ENCODE data around the gene PAIP2. TPM values are rescaled to one million over a fixed set of nuclear protein-coding genes. Genes with fewer than 3 reads are reported as not detected.
"Not testable (repeated sequence)": the region's sequence is repeated elsewhere in the genome, so short reads cannot be mapped to it uniquely, and the experiment has no call there.

Gene PAIP2
- polyA plus RNA-seq, 3 donors: 41.6 to 160 (median 108) TPM

DNA sequence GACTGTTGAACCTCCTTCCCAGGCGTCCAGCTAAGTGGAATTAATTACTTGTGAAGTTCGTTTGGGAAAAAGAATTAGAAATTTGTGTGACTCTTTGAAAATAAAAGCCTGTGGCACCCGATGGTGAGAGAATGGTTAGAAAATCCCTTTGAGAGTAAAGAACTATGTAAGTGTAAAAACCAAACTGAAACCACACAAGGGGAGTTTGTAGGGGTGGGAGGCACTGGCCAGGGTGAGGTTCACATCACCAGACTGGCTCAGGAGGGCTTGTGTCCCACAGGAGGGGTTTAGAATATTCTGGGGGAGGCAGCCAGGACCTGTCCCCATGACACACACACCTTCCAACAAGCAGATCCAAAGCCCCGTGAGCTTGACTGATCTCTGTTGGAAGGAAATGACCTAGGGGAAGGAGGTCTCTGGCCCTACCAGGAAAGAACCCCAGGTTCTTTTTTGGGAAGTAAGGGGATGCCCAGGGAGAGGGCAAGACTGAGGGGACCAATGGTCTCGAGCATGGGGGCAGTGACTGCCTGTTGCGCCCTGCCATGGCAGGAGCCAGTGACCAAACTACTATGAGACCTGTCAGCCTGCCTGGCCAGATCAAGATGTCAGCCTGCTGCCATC, 58.0 kb downstream of the PAIP2 start:
- no peak overlapping the region for H3K27ac ChIP-seq (ENCODE audit: low read depth, low read length)
- whole genome bisulfite sequencing, 3 donors: 83 to 87% (median 85%) methylated on average over 6 of the region's 6 CpGs

DNA sequence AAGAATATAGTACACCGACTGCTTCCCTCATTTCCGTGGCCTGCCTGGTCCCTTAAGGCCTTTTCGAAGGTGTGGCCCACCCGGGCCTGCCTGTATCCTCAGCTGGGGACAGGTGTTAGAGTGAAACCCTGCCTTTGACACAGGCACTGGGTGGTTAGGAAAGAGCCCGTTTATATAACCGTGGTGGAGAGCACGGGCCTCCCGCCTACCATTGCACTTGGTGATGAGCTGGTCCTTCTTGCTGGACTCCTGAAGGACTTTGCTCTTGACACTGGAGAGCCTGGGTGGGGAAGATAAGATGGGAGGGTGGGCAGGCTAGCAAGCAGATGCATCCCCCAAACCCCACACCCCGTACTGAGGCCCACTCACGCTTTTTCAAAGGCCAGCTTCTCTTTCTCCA, 59.9 kb downstream of the PAIP2 start:
- 91 to 96% (median 95%) methylated on average over 10 of the region's 10 CpGs for WGBS, 3 donors
- H3K27ac ChIP-seq (ENCODE audit: low read depth, low read length): no peak overlapping the region

DNA sequence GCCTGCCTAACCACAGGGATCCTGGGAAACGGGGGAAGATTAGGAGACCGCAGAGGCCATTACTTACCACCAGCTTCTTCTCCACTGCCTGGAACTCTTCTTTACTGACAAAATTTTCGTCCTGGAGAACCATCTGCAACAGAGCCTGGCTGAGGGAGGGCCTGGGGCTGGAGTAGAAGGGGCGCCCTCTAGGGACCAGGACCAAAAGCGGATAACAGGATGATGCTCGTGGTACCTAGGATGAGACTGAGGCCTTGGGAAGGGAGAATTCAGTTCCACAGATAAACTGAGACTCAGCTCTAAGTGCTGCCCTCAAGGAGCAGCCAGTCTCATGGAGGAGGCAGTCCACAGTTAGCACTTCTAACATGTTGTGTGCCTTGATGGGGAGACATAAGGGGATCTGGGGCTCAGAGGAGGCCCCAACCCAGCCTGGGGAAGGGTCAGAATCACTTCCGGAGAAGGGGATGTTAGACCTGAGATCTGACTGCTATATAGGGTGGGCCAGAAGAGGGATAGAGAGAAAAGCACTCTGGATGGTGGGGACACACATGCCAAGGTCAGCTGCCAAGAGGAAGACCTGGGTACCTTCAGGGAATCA, 61.0 kb downstream of the PAIP2 start:
- 69 to 76% (median 74%) methylated on average over 7 of the region's 7 CpGs for WGBS, 3 donors
- no peak overlapping the region for H3K27ac ChIP-seq (ENCODE audit: low read depth, low read length)

DNA sequence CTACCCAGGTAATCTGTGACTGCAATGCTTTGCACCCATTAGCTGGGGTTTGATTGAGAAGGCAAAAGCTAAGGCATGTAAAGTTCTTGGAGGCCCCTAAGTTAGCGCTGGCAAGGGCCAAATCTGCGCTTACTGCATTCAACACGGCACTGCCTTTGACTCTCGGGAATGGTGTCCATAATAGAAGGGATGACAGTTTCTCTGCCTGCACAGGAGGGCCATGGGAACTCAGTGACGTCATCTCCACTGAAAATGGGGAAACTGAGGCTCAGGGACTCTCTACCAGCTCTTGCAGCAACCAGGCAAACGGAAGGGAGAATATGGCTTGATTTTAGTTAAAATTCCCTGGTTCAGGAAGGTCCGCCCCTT, 61.7 kb downstream of the PAIP2 start:
- no peak overlapping the region for H3K27ac ChIP-seq (ENCODE audit: low read depth, low read length)
- 20 to 24% (median 21%) methylated on average over 7 of the region's 7 CpGs for WGBS, 3 donors

DNA sequence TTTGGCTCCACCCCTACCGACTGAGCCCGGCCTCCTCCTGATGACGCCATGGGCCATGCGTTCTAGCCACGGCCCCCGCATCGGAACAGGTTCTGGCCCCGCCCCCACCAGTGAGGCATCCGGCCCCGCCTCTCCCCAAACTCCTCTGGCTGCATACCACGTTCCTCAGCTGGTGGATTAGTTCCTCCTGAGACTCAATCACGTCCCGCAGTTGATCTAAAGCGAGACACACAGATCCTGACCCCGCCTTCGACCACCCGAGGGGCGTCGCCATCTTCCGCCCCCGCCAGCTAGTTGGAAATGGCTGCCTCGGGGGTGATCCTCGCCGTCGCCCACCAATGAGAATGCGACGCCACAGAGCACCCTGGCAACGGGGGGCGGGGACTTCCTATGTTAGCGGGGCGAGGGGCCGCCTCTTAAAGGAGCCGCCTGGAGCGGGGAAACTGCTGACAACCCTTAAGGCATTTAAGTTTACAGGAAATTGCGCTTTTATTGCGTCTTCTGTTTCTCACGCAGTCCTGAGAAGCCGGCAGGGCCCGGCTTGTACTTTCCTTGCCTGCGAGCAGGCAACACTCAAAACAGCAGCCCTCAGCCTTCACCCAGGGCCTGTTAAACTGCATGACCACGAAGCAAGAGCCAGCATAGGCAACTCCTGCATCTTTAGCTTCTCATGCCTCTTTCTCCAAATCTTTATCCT, 62.3 kb downstream of the PAIP2 start, which contains the start of gene SPATA24:
Gene SPATA24, minus strand, starts transcription at position 303 of the 697 bp plus-strand sequence. Its CDS starts 29 bp downstream, at position 274.
- H3K27ac ChIP-seq (ENCODE audit: low read depth, low read length): peak within 1 kb of the TSS; percentile 38
- WGBS, 3 donors: 0 to 1% (median 1%) methylated on average over 41 of the region's 41 CpGs

DNA sequence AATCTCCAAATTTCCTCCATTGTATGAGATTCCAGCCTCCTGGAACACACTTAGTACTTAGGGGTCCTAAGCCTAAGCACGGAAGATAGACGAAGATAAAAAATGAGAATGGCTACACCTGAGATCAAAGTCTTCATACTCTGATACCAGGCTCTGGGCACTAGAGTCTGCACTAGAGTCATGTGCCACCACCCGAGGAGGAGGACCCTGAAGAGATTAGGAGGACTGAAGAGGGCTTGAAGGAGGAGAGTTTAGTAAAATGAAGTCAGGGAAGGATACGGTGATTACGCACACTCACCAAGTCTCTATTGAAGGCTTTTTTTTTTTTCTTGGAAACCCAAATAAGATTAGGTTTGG, 62.8 kb downstream of the PAIP2 start:
- 58 to 66% (median 62%) methylated on average over 5 of the region's 5 CpGs for WGBS, 3 donors

DNA sequence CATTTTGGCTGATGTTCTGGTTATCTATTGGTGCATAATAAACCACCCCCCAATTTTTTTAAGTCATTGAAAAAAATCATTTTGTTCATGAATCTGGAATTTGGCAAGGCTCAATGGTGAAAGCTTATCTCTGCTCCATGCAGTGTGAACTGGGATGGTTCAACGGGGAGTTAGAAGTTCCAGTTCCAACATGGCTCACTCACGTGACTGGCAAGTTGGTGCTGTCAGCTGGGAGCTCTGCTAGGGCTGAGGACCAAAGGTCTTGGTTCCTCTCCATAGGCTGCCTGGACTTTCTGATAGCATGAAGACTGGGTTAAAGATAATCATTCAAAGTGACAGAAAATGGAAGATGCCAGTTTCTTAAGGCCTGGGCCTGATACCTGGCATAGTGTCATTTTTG, 65.3 kb downstream of the PAIP2 start:
- no peak overlapping the region for H3K27ac ChIP-seq (ENCODE audit: low read depth, low read length)
- 79 to 84% (median 82%) methylated on average over 2 of the region's 2 CpGs for WGBS, 3 donors

More for the DNA sequence above, 62.8 kb downstream of the PAIP2 start:
- no peak overlapping the region for H3K27ac ChIP-seq (ENCODE audit: low read depth, low read length)

DNA sequence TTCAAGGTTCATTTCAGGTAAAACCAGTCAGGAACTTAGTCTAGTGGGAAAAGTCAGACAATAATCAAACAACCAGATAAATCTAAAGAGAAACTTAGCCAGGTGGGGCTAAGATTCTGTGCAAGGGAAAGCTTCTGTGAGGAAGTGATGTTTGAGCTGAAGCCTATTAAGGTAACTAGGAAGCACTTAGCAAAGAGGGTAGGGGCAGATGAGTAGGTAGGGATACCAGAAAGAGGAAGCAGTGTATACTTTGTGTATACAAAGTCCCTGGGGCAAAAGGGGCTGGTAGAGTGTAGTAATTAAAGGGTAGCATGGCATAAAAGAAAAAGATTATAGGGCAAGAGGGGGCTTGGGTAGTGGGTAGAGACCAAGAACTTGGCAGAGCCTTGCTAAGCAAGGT, 65.9 kb downstream of the PAIP2 start:
- H3K27ac ChIP-seq (ENCODE audit: low read depth, low read length): no peak overlapping the region

DNA sequence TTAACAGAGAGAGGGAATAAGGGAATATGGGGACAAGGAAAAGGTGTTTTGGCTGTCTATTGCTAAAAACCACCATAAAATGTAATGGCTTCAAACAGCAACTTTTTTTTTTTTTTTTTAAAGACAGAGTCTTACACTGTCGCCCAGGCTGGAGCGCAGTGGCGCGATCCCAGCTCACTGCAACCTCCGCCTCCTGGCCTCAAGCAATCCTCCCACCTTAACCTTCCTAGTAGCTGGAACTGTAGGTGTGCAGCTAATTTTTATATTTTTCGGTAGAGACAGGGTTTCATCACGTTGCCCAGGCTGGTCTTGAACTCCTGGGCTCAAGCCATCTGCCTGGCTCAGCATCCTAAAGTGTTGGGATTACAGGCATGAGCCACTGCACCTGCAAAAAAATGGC, 66.5 kb downstream of the PAIP2 start:
- 95 to 96% (median 95%) methylated on average over 7 of the region's 7 CpGs for WGBS, 3 donors

DNA sequence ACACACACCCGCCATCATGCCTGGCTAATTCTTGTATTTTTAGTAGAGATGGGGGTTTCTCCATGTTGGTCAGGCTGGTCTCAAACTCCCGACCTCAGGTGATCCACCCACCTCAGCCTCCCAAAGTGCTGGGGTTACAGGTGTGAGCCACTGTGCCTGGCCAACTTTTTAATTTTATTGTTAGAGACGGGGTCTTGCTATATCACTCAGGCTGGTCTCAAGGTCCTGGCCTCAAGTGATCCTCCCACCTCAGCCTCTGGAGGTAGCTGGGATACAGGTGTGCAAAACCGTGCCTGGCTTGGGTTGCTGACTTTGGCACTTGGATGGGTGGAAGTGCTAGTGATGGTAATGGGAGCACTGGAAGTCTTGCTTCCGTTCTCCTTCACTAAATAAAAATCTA, 67.5 kb downstream of the PAIP2 start:
- not testable (repeated sequence) for H3K27ac ChIP-seq (ENCODE audit: low read depth, low read length)
- WGBS, 3 donors: 85 to 94% (median 89%) methylated on average over 5 of the region's 5 CpGs

More for the DNA sequence above, 66.5 kb downstream of the PAIP2 start:
- no peak overlapping the region for H3K27ac ChIP-seq (ENCODE audit: low read depth, low read length)

DNA sequence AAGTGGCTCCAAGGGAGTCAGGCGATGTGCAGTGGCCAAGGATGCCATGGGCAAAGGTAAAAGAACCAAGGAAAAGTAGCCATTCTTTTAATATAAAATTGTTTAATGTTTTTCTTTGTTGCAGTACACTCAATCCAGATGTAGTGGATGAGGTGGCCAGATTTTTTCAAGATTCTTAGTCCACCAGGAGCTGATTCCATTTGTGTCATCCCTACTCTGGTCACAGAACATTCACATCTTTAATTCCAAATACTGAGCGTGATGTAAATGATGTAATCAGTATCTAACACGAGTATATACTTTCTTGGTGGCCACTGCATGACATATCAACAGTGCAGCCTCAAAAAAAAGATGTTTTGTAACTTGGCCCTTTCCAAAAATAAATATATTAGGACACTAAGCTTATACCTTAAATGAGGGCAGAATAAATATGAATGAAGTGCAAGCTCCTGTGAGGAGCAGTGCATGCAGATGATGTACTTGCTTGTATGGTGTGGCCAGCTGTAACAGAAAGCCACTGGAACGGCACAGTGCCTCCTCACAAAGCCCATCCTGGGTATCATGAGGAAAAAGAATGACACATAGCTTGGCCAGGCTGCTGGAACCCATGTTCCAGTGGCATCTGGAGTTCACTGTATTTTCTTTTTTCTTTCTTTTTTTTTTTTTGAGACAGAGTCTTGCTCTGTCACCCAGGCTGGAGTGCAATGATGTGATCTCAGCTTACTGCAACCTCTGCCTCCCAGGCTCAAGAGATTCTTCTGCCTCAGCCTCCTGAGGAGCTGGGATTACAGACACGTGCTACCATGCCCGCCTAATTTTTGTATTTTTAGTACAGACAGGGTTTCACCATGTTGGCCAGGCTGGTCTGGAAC, 68.7 kb downstream of the PAIP2 start:
- H3K27ac ChIP-seq (ENCODE audit: low read depth, low read length): no peak overlapping the region
- WGBS, 3 donors: 74 to 78% (median 77%) methylated on average over 6 of the region's 6 CpGs

DNA sequence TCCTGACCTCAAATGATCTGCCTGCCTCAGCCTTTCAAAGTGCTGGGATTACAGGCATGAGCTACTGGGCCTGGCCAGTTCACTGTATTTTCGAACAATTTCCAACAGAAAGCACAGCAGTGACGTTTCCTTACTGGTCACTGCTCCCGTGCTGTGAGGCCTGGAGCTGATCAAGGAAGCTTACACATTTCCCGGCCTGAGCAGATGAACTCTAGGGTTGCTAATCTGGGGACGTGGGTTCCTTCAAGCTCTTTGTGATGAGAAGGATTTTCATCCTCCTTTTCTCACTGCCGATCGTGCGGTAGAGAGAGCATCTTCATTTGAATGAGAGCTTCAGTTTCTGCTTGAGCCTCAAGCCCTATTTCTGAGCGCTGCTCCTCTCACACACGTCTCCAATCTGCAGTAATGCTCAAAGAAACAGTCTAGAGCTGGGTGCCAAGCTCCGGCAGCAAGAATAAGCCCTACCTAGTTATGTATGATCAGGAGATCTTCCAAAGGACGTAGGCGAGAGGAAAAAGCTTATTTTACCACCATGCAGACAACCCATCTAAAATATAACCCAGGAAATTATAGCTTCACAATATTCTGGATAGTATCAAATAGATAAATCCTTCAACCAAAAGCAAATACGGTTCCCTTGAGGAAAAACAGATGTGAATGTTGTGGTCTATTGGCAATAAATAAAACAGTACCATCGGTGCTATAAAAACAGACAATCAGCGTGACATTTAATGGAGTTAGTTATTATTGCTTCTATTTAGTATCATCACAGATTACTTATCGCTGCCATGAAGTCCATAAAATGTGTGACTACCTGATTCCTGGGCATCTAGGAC, 69.6 kb downstream of the PAIP2 start:
- H3K27ac ChIP-seq (ENCODE audit: low read depth, low read length): no peak overlapping the region
- 68 to 82% (median 79%) methylated on average over 17 of the region's 17 CpGs for WGBS, 3 donors

DNA sequence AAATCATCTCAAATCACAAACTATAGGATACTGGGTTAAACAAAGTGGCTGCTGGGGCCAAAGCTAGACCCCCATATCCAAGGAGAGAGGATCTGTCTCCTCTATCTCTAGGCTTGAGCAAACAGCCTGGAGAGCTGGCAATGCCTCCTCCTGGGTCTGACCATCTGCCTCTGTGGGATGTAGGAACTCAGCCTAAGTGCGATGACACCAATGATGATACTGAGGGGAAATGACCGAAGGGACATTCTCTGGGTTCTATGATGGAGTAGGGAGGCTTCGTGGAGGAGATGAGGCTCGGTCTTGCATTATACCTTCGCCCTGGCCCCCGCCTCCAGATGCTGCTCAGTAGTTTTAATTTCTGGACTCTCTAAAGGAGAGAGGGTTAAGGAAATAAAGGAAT, 71.5 kb downstream of the PAIP2 start:
- WGBS, 3 donors: 96 to 99% (median 98%) methylated on average over 6 of the region's 6 CpGs
- no peak overlapping the region for H3K27ac ChIP-seq (ENCODE audit: low read depth, low read length)

DNA sequence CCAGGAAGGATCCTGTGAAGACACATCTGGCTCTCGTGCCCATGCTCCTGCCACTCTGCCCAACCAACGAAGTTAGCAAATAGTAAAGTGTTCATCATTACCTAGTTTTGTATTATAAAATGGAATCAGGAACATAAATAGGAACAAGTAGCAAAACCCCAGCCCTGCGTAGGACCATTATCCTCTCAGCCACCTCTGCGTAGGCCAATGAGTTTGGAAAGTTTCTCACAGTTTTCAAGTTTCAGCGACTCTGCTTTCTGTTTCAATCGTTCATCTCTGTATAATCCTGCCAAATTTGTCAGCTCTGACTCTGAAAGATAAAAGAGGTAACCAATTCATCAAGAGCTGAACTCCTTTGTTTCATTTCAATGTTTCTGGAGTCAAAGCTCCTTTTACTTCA, 72.3 kb downstream of the PAIP2 start:
- WGBS, 3 donors: 77 to 89% (median 83%) methylated on average over 6 of the region's 6 CpGs
- no peak overlapping the region for H3K27ac ChIP-seq (ENCODE audit: low read depth, low read length)

DNA sequence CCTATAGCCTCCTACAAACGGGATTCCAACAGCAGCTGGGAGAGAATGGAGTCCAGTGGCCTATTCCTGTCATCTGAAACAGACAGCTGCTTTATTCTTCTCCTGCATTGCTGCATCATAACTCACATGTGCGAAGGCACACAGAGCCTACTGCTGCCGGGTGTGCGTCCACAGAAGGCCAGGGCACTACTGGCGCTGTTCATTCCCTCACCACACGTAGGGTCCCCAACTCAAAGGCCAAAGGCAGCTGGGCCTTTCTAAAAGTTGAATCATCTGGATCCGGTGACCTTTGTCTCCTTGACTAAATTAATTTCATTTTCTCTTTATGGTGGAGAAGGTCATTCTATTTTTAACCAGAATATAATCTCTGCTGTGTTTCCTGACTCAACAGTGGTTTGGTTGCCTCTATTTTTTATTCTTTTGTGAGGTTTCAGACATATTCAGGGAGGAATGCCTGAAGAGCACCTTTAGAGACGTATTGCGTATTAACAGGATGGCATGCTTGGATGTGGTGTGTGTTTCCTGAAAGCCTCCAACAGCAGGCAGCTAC, 73.0 kb downstream of the PAIP2 start:
- H3K27ac ChIP-seq (ENCODE audit: low read depth, low read length): no peak overlapping the region
- 72 to 82% (median 79%) methylated on average over 9 of the region's 9 CpGs for WGBS, 3 donors

DNA sequence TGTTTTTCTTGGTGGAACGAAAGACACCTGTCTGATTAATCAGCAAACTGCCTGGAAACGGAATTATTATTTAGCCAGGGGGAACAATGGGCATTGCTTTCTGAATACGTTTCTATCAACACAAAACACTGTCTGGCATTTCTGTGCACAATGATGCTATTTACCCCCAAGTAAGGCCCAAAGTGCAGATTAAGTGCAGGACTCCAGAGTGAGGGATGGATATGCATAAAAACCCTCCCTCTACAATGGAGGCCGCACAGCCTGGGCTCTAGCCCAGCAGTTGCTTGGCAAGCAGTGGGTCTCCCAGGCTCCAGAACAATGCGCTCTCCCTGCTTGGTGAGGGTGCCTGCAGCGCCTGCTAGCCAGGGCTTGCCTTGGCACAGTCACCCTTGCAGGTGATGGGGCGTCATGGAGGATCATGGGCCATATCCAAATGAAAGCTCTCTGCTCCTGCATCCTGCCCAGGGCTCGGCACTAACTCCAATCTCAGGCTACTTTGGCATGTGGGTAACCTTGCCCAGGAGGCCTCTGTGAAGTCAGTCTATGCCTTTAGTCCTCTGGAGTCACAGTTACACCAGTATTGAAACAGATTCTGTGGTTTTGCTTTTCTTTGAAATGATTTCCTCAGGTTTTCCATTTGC, 73.7 kb downstream of the PAIP2 start:
- no peak overlapping the region for H3K27ac ChIP-seq (ENCODE audit: low read depth, low read length)
- WGBS, 3 donors: 53 to 68% (median 64%) methylated on average over 8 of the region's 8 CpGs

DNA sequence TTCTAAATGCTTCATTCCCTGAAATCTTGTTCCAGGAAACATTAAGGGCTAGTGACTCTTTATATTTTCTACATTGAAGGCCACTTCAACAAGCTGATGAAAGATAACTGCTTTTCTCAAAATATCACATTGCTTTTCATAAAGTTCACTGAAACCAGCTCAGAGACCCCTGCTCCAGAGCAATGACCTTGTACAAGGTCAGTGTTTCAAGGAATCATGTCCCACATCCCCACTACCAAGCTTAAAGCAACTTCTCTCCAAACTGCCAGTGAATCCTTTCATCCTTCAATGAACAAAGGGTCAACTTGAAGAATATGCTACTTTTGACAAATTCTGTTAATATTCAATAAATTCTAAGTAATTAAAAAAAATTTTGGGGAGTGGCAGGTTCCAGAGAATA, 74.2 kb downstream of the PAIP2 start:
- H3K27ac ChIP-seq (ENCODE audit: low read depth, low read length): no peak overlapping the region

DNA sequence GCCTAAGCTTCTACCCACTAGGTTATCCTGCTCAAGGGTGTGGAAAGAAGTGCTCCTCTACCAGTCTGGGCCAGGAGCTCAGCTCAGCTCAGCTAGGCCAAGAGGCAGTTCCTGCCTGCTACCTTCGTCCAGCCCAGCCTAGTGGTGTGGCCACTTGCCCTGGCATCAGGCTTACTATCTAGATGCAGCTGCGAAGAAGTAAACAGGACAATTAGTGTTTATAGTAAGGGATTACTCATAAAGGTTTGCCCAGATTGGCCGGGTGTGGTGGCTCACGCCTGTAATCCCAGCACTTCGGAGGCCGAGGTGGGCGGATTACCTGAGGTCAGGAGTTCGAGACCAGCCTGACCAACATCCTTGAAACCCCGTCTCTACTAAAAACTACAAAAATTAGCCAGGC, 75.0 kb downstream of the PAIP2 start:
- H3K27ac ChIP-seq (ENCODE audit: low read depth, low read length): no peak overlapping the region
- WGBS, 3 donors: 81 to 89% (median 82%) methylated on average over 9 of the region's 9 CpGs
